WTC11 (cell line): ENCODE data around the gene KRTAP6-2.

Experiments
- ESRRA ChIP-seq: sonication (generic); formaldehyde crosslinking; IDR thresholded peaks from 2 replicates; pipeline ENCODE4 v1.8.1; 2022; ENCODE audit warnings: mild to moderate bottlenecking, missing genetic modification reagents, borderline replicate concordance
- JUN ChIP-seq: sonication (generic); formaldehyde crosslinking; IDR thresholded peaks from 2 replicates; pipeline ENCODE4 v1.8.0; 2023; ENCODE audit warnings: mild to moderate bottlenecking, missing genetic modification reagents
- MXD4 ChIP-seq: fragments of 250-450 bp; sonication (Bioruptor Pico); IDR thresholded peaks from 2 replicates; pipeline ENCODE4 v1.8.0; 2021; ENCODE audit warnings: mild to moderate bottlenecking, moderate library complexity, borderline replicate concordance
- NFYB ChIP-seq: sonication (generic); formaldehyde crosslinking; conservative IDR thresholded peaks from 2 replicates; pipeline ENCODE4 v1.8.0; 2022; ENCODE audit warnings: low read depth, missing genetic modification reagents
- NR1H2 ChIP-seq: sonication (generic); formaldehyde crosslinking; IDR thresholded peaks from 2 replicates; pipeline ENCODE4 v1.9.0; 2021; ENCODE audit warnings: mild to moderate bottlenecking, moderate library complexity, missing genetic modification reagents
- RELA ChIP-seq: sonication (generic); formaldehyde crosslinking; IDR thresholded peaks from 2 replicates; pipeline ENCODE4 v1.8.1; 2022; ENCODE audit warnings: missing genetic modification reagents, mild to moderate bottlenecking, borderline replicate concordance
- ZNF219 ChIP-seq: sonication (generic); formaldehyde crosslinking; IDR thresholded peaks from 2 replicates; pipeline ENCODE4 v1.8.0; 2023; ENCODE audit warnings: missing genetic modification reagents, mild to moderate bottlenecking, borderline replicate concordance
- ZNF423 ChIP-seq: fragments of 250-450 bp; sonication (Bioruptor Pico); IDR thresholded peaks from 2 replicates; pipeline ENCODE4 v2.1.2; 2022; ENCODE audit warnings: mild to moderate bottlenecking, moderate library complexity
- TF ChIP-seq, protein P1 (sequence below): sonication (generic); formaldehyde crosslinking; IDR thresholded peaks from 2 replicates; pipeline ENCODE4 v1.8.1; 2023; ENCODE audit warnings: mild to moderate bottlenecking, missing genetic modification reagents, moderate library complexity
- TF ChIP-seq, protein P2 (sequence below): fragments of 200-600 bp; IDR thresholded peaks from 2 replicates; pipeline ENCODE4 v1.8.0; 2022; ENCODE audit warnings: antibody characterized with exemption
- TF ChIP-seq, protein P3 (sequence below): fragments of 250-450 bp; sonication (Bioruptor Pico); conservative IDR thresholded peaks from 2 replicates; pipeline ENCODE4 v1.9.0; 2021; ENCODE audit warnings: mild to moderate bottlenecking
- TF ChIP-seq, protein P4 (sequence below): sonication (generic); formaldehyde crosslinking; IDR thresholded peaks from 2 replicates; pipeline ENCODE4 v1.8.0; 2022; ENCODE audit warnings: mild to moderate bottlenecking, missing genetic modification reagents
- TF ChIP-seq, protein P5 (sequence below): sonication (generic); formaldehyde crosslinking; conservative IDR thresholded peaks from 2 replicates; pipeline ENCODE4 v1.8.1; 2022; ENCODE audit warnings: mild to moderate bottlenecking, missing genetic modification reagents
- TF ChIP-seq, protein P6 (sequence below): sonication (generic); formaldehyde crosslinking; IDR thresholded peaks from 2 replicates; pipeline ENCODE4 v1.8.1; 2022; ENCODE audit warnings: mild to moderate bottlenecking, moderate library complexity, missing genetic modification reagents

DNA sequence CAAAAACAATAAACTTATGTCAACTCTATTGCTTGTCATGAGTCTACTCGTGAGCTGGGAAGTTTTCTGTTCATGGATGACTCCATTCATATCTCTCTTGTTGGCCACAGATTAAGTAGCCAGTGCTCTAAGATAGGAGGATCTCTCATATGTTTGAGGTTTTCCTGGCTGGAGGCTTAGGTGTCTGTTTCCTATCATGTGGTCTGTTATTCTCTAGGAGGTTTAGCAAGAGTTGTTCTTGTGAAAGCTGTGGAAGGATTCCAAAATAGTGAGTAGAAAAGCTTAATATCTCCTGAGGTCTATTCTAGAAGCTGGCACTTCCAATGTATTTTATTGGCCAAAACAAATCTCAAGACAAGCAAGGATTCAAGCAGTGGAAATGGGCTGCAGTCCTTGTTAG is 30.5 kb upstream of the KRTAP6-2 start:
- TF ChIP-seq, protein P1, sequence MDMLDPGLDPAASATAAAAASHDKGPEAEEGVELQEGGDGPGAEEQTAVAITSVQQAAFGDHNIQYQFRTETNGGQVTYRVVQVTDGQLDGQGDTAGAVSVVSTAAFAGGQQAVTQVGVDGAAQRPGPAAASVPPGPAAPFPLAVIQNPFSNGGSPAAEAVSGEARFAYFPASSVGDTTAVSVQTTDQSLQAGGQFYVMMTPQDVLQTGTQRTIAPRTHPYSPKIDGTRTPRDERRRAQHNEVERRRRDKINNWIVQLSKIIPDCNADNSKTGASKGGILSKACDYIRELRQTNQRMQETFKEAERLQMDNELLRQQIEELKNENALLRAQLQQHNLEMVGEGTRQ = no peak
- TF ChIP-seq, protein P2, sequence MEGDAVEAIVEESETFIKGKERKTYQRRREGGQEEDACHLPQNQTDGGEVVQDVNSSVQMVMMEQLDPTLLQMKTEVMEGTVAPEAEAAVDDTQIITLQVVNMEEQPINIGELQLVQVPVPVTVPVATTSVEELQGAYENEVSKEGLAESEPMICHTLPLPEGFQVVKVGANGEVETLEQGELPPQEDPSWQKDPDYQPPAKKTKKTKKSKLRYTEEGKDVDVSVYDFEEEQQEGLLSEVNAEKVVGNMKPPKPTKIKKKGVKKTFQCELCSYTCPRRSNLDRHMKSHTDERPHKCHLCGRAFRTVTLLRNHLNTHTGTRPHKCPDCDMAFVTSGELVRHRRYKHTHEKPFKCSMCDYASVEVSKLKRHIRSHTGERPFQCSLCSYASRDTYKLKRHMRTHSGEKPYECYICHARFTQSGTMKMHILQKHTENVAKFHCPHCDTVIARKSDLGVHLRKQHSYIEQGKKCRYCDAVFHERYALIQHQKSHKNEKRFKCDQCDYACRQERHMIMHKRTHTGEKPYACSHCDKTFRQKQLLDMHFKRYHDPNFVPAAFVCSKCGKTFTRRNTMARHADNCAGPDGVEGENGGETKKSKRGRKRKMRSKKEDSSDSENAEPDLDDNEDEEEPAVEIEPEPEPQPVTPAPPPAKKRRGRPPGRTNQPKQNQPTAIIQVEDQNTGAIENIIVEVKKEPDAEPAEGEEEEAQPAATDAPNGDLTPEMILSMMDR = no peak
- TF ChIP-seq, protein P3, sequence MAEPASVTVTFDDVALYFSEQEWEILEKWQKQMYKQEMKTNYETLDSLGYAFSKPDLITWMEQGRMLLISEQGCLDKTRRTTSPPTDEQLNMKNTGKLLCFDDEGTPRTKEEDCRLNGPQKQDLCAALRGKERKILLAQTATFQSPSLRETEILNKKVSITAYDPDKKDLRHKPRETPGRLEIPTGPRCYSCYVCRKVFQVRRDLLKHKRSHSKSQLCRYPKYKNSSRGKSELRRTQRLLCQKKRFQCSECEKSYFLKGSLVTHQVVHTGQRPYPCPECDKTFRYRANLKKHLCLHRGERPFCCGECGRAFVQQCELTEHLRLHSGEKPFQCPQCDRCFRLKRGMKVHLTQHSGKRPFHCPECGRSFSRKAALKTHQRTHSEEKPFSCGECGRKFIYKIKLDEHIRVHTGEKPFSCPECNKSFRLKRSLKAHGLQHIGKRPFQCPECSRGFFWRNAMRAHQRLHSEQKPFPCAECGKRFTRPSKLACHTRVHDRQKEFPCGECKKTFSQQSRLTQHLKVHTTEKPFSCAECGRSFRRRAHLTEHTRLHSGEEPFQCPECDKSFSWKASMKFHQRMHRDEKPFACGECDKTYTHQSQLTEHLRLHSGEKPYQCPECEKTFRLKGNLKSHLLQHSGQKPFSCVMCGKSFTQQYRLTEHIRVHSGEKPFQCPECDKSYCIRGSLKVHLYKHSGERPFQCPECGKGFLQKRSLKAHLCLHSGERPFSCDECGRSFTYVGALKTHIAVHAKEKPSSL (CRISPR knock-in tag) = no peak
- TF ChIP-seq, protein P4, sequence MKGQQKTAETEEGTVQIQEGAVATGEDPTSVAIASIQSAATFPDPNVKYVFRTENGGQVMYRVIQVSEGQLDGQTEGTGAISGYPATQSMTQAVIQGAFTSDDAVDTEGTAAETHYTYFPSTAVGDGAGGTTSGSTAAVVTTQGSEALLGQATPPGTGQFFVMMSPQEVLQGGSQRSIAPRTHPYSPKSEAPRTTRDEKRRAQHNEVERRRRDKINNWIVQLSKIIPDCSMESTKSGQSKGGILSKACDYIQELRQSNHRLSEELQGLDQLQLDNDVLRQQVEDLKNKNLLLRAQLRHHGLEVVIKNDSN (CRISPR knock-in tag) = no peak
- no peak for TF ChIP-seq ESRRA (CRISPR knock-in tag)
- TF ChIP-seq JUN (CRISPR knock-in tag) = no peak
- TF ChIP-seq, protein P5, sequence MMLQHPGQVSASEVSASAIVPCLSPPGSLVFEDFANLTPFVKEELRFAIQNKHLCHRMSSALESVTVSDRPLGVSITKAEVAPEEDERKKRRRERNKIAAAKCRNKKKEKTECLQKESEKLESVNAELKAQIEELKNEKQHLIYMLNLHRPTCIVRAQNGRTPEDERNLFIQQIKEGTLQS (CRISPR knock-in tag) = no peak
- TF ChIP-seq RELA (CRISPR knock-in tag) = no peak
- TF ChIP-seq MXD4 (CRISPR knock-in tag) = no peak
- TF ChIP-seq, protein P6, sequence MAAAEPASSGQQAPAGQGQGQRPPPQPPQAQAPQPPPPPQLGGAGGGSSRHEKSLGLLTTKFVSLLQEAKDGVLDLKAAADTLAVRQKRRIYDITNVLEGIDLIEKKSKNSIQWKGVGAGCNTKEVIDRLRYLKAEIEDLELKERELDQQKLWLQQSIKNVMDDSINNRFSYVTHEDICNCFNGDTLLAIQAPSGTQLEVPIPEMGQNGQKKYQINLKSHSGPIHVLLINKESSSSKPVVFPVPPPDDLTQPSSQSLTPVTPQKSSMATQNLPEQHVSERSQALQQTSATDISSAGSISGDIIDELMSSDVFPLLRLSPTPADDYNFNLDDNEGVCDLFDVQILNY (CRISPR knock-in tag) = no peak
- no peak for TF ChIP-seq NFYB
- no peak for TF ChIP-seq ZNF423 (CRISPR knock-in tag)
- no peak for TF ChIP-seq ZNF219 (CRISPR knock-in tag)
- TF ChIP-seq NR1H2 = no peak
